Measurements from ENCODE around the gene CTU2.
A peak's percentile ranks its signal among the peaks of the same experiment; 100 is the strongest.

The CTU2 gene

DNA sequence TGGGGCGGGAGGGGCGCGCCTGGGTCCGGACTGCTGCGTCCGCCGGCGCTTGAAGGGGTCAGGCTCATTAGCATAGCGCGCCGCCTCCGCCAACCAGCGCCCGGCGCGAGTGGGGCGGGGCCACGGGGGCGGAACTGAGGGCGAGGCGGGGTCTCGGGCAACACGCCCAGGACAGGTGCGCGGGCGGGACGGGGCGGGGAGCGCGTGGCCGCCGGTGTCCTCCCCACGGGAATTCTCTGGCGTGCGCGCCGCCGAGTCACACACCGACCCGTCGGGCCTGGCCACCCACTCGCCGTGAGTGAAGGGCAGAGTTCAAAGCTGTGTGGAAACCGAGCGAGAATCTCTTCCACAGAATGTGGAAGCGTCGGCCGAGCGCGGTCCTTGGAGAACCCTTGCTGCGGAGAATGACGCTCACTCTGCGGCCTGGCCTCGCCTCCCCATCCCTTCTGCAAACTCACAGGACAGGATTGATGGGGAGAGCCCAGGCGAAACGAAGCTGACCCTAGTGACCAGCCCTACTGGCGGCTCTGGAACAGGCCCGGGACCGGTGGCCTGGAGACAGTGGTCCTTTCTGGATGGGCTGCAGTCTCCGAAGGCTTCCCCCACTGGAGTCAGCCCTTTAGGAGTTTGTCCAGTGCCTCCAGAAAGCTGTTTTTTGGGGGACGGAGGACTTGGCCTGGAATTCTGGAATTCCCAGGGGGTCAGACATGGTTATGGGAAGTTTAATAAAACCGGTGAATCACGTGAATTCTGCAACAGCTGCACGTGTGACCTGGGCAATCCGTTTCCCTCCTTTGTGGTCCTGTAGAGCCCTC lies 19.7 kb upstream of the CTU2 start, which contains the start of gene SNAI3 (continued):
- TF ChIP-seq ZNF239 (tag by site-specific recombination; IDR thresholded peaks at IDR 0.05) (no peak), ZFHX2 (tag by site-specific recombination; conservative IDR thresholded peaks at IDR 0.05) (peak; percentile 92), ZNF132 (tag by site-specific recombination; IDR thresholded peaks at IDR 0.05; ENCODE audit: borderline replicate concordance) (no peak), KLF10 (tag by site-specific recombination; IDR thresholded peaks at IDR 0.05) (peak; percentile 76; the same call in 1 of the 2 replicates), ZNF596 (tag by site-specific recombination; IDR thresholded peaks at IDR 0.05) (no peak), ZBTB20 (tag by site-specific recombination; IDR thresholded peaks at IDR 0.05) (peak; percentile 9; the same call in 1 of the 2 replicates), ZBTB17 (tag by site-specific recombination; IDR thresholded peaks at IDR 0.05) (peak; percentile 61), ZNF121 (tag by site-specific recombination; IDR thresholded peaks at IDR 0.05) (no peak), GLIS1 (tag by site-specific recombination; IDR thresholded peaks at IDR 0.05) (no peak), ZNF423 (tag by site-specific recombination; IDR thresholded peaks at IDR 0.05) (no peak), ZEB2 (tag by site-specific recombination; IDR thresholded peaks at IDR 0.05) (peak; percentile 53; the same call in 1 of the 2 replicates), ZNF211 (tag by site-specific recombination; IDR thresholded peaks at IDR 0.05; ENCODE audit: low read depth) (no peak), ZSCAN23 (tag by site-specific recombination; IDR thresholded peaks at IDR 0.05) (no peak), ZNF785 (tag by site-specific recombination; IDR thresholded peaks at IDR 0.05) (no peak), ZNF777 (tag by site-specific recombination; IDR thresholded peaks at IDR 0.05; ENCODE audit: borderline replicate concordance) (peak; percentile 55; the same call in 1 of the 2 replicates), ZSCAN30 (tag by site-specific recombination; IDR thresholded peaks at IDR 0.05) (0 out of 2 replicates have a peak, but pooled peaks have one; percentile 27)
- TF ChIP-seq, protein P1, sequence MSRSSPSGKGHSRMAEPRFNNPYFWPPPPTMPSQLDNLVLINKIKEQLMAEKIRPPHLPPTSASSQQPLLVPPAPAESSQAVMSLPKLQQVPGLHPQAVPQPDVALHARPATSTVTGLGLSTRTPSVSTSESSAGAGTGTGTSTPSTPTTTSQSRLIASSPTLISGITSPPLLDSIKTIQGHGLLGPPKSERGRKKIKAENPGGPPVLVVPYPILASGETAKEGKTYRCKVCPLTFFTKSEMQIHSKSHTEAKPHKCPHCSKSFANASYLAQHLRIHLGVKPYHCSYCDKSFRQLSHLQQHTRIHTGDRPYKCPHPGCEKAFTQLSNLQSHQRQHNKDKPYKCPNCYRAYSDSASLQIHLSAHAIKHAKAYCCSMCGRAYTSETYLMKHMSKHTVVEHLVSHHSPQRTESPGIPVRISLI (tag by site-specific recombination; IDR thresholded peaks at IDR 0.05) = no peak
- TF ChIP-seq, protein P2, sequence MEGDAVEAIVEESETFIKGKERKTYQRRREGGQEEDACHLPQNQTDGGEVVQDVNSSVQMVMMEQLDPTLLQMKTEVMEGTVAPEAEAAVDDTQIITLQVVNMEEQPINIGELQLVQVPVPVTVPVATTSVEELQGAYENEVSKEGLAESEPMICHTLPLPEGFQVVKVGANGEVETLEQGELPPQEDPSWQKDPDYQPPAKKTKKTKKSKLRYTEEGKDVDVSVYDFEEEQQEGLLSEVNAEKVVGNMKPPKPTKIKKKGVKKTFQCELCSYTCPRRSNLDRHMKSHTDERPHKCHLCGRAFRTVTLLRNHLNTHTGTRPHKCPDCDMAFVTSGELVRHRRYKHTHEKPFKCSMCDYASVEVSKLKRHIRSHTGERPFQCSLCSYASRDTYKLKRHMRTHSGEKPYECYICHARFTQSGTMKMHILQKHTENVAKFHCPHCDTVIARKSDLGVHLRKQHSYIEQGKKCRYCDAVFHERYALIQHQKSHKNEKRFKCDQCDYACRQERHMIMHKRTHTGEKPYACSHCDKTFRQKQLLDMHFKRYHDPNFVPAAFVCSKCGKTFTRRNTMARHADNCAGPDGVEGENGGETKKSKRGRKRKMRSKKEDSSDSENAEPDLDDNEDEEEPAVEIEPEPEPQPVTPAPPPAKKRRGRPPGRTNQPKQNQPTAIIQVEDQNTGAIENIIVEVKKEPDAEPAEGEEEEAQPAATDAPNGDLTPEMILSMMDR (tag by site-specific recombination; IDR thresholded peaks at IDR 0.05) = no peak
- TF ChIP-seq, protein P3, sequence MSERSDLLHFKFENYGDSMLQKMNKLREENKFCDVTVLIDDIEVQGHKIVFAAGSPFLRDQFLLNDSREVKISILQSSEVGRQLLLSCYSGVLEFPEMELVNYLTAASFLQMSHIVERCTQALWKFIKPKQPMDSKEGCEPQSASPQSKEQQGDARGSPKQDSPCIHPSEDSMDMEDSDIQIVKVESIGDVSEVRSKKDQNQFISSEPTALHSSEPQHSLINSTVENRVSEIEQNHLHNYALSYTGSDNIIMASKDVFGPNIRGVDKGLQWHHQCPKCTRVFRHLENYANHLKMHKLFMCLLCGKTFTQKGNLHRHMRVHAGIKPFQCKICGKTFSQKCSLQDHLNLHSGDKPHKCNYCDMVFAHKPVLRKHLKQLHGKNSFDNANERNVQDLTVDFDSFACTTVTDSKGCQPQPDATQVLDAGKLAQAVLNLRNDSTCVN (tag by site-specific recombination; optimal IDR thresholded peaks at IDR 0.05) = peak; percentile 87
- TF ChIP-seq, protein P4, sequence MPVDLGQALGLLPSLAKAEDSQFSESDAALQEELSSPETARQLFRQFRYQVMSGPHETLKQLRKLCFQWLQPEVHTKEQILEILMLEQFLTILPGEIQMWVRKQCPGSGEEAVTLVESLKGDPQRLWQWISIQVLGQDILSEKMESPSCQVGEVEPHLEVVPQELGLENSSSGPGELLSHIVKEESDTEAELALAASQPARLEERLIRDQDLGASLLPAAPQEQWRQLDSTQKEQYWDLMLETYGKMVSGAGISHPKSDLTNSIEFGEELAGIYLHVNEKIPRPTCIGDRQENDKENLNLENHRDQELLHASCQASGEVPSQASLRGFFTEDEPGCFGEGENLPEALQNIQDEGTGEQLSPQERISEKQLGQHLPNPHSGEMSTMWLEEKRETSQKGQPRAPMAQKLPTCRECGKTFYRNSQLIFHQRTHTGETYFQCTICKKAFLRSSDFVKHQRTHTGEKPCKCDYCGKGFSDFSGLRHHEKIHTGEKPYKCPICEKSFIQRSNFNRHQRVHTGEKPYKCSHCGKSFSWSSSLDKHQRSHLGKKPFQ (tag by site-specific recombination; IDR thresholded peaks at IDR 0.05) = no peak
- TF ChIP-seq, protein P5, sequence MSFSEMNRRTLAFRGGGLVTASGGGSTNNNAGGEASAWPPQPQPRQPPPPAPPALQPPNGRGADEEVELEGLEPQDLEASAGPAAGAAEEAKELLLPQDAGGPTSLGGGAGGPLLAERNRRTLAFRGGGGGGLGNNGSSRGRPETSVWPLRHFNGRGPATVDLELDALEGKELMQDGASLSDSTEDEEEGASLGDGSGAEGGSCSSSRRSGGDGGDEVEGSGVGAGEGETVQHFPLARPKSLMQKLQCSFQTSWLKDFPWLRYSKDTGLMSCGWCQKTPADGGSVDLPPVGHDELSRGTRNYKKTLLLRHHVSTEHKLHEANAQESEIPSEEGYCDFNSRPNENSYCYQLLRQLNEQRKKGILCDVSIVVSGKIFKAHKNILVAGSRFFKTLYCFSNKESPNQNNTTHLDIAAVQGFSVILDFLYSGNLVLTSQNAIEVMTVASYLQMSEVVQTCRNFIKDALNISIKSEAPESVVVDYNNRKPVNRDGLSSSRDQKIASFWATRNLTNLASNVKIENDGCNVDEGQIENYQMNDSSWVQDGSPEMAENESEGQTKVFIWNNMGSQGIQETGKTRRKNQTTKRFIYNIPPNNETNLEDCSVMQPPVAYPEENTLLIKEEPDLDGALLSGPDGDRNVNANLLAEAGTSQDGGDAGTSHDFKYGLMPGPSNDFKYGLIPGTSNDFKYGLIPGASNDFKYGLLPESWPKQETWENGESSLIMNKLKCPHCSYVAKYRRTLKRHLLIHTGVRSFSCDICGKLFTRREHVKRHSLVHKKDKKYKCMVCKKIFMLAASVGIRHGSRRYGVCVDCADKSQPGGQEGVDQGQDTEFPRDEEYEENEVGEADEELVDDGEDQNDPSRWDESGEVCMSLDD (tag by site-specific recombination; IDR thresholded peaks at IDR 0.05) = no peak
- TF ChIP-seq, protein P6, sequence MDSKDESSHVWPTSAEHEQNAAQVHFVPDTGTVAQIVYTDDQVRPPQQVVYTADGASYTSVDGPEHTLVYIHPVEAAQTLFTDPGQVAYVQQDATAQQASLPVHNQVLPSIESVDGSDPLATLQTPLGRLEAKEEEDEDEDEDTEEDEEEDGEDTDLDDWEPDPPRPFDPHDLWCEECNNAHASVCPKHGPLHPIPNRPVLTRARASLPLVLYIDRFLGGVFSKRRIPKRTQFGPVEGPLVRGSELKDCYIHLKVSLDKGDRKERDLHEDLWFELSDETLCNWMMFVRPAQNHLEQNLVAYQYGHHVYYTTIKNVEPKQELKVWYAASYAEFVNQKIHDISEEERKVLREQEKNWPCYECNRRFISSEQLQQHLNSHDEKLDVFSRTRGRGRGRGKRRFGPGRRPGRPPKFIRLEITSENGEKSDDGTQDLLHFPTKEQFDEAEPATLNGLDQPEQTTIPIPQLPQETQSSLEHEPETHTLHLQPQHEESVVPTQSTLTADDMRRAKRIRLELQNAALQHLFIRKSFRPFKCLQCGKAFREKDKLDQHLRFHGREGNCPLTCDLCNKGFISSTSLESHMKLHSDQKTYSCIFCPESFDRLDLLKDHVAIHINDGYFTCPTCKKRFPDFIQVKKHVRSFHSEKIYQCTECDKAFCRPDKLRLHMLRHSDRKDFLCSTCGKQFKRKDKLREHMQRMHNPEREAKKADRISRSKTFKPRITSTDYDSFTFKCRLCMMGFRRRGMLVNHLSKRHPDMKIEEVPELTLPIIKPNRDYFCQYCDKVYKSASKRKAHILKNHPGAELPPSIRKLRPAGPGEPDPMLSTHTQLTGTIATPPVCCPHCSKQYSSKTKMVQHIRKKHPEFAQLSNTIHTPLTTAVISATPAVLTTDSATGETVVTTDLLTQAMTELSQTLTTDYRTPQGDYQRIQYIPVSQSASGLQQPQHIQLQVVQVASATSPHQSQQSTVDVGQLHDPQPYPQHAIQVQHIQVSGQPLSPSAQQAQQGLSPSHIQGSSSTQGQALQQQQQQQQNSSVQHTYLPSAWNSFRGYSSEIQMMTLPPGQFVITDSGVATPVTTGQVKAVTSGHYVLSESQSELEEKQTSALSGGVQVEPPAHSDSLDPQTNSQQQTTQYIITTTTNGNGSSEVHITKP (tag by site-specific recombination; IDR thresholded peaks at IDR 0.05) = 0 out of 2 replicates have a peak, but pooled peaks have one; percentile 1
- TF ChIP-seq, protein P7, sequence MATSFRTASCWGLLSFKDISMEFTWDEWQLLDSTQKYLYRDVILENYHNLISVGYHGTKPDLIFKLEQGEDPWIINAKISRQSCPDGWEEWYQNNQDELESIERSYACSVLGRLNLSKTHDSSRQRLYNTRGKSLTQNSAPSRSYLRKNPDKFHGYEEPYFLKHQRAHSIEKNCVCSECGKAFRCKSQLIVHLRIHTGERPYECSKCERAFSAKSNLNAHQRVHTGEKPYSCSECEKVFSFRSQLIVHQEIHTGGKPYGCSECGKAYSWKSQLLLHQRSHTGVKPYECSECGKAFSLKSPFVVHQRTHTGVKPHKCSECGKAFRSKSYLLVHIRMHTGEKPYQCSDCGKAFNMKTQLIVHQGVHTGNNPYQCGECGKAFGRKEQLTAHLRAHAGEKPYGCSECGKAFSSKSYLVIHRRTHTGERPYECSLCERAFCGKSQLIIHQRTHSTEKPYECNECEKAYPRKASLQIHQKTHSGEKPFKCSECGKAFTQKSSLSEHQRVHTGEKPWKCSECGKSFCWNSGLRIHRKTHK (tag by site-specific recombination; IDR thresholded peaks at IDR 0.05) = no peak
- TF ChIP-seq, protein P8, sequence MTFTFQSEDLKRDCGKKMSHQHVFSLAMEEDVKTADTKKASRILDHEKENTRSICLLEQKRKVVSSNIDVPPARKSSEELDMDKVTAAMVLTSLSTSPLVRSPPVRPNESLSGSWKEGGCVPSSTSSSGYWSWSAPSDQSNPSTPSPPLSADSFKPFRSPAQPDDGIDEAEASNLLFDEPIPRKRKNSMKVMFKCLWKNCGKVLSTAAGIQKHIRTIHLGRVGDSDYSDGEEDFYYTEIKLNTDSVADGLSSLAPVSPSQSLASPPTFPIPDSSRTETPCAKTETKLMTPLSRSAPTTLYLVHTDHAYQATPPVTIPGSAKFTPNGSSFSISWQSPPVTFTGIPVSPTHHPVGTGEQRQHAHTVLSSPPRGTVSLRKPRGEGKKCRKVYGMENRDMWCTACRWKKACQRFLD (tag by site-specific recombination; IDR thresholded peaks at IDR 0.05) = no peak

All from HEK293 (cell line).